GM12878 (cell line): ENCODE results near the gene LANCL2. TPM values are rescaled to one million over a fixed set of nuclear protein-coding genes. Genes with fewer than 3 reads are reported as not detected.
A peak's percentile ranks its signal among the peaks of the same experiment; 100 is the strongest.

Experiments
- CBFB ChIP-seq: IDR thresholded peaks from 2 replicates; pipeline ENCODE4 v1.6.1; 2016; ENCODE audit warnings: antibody characterized with exemption, low read depth
- CEBPZ ChIP-seq: fragments of 150-350 bp; IDR thresholded peaks from 2 replicates; pipeline ENCODE4 v1.6.1; 2016; ENCODE audit warnings: low read depth, low read length
- CREM ChIP-seq: IDR thresholded peaks from 2 replicates; pipeline ENCODE4 v1.6.1; 2014; ENCODE audit warnings: antibody characterized with exemption, low read depth
- DPF2 ChIP-seq: fragments of 450-650 bp; IDR thresholded peaks from 2 replicates; pipeline ENCODE4 v1.6.1; 2017; ENCODE audit warnings: mild to moderate bottlenecking
- E2F4 ChIP-seq: IDR thresholded peaks from 2 replicates; pipeline ENCODE4 v1.6.1; 2012; ENCODE audit warnings: low read depth, low read length, improper control_type of control experiment
- E4F1 ChIP-seq: fragments of 450-650 bp; IDR thresholded peaks from 2 replicates; pipeline ENCODE4 v1.6.1; 2018; ENCODE audit warnings: borderline replicate concordance, mild to moderate bottlenecking; ENCODE audit not compliant: partially characterized antibody
- EED ChIP-seq: sonication (generic); IDR thresholded peaks from 2 replicates; pipeline ENCODE4 v1.6.1; 2016; ENCODE audit warnings: antibody characterized with exemption, low read depth
- ESRRA ChIP-seq: IDR thresholded peaks from 2 replicates; pipeline ENCODE4 v1.6.1; 2012; ENCODE audit warnings: mild to moderate bottlenecking, low read length, improper control_type of control experiment
- FOS ChIP-seq: IDR thresholded peaks from 3 replicates; pipeline ENCODE4 v1.6.1; 2011; ENCODE audit warnings: borderline replicate concordance; ENCODE audit not compliant: insufficient read length; ENCODE audit errors: extremely low read depth
- KDM1A ChIP-seq: fragments of 200-600 bp; sonication (generic); IDR thresholded peaks from 2 replicates; pipeline ENCODE4 v1.6.1; 2016; ENCODE audit warnings: borderline replicate concordance
- KLF5 ChIP-seq: fragments of 450-650 bp; IDR thresholded peaks from 2 replicates; pipeline ENCODE4 v1.6.1; 2014; ENCODE audit warnings: mild to moderate bottlenecking; ENCODE audit not compliant: partially characterized antibody
- LARP7 ChIP-seq: fragments of 450-650 bp; IDR thresholded peaks from 2 replicates; pipeline ENCODE4 v1.6.1; 2017; ENCODE audit warnings: mild to moderate bottlenecking
- MEF2A ChIP-seq: IDR thresholded peaks from 2 replicates; pipeline ENCODE4 v1.6.1; 2011; ENCODE audit warnings: low read depth, mild to moderate bottlenecking, low read length, moderate library complexity; ENCODE audit not compliant: insufficient read depth
- MTA2 ChIP-seq: fragments of 450-650 bp; IDR thresholded peaks from 2 replicates; pipeline ENCODE4 v1.6.1; 2016; ENCODE audit warnings: low read depth, mild to moderate bottlenecking, moderate library complexity
- MTA3 ChIP-seq: IDR thresholded peaks from 2 replicates; pipeline ENCODE4 v1.6.1; 2012; ENCODE audit warnings: low read length, inconsistent platforms, borderline replicate concordance
- NR2C1 ChIP-seq: fragments of 450-650 bp; IDR thresholded peaks from 2 replicates; pipeline ENCODE4 v1.6.1; 2017; ENCODE audit warnings: antibody characterized with exemption, mild to moderate bottlenecking, moderate library complexity
- NR2F1 ChIP-seq: fragments of 450-650 bp; conservative IDR thresholded peaks from 2 replicates; pipeline ENCODE4 v1.6.1; 2017; ENCODE audit warnings: mild to moderate bottlenecking
- SPI1 ChIP-seq: IDR thresholded peaks from 2 replicates; pipeline ENCODE4 v1.6.1; 2011; ENCODE audit warnings: low read depth, mild to moderate bottlenecking, low read length, moderate library complexity, borderline replicate concordance; ENCODE audit not compliant: insufficient read depth
- USF1 ChIP-seq: IDR thresholded peaks from 2 replicates; pipeline ENCODE4 v1.6.1; 2011; ENCODE audit warnings: borderline replicate concordance, low read depth, mild to moderate bottlenecking, moderate library complexity, mixed read lengths, low read length; ENCODE audit not compliant: insufficient read depth; ENCODE audit errors: extremely low read length
- ZSCAN29 ChIP-seq: fragments of 450-650 bp; IDR thresholded peaks from 2 replicates; pipeline ENCODE4 v1.6.1; 2017; ENCODE audit warnings: mild to moderate bottlenecking, moderate library complexity
- polyA plus RNA-seq, 11 experiments: library from polyadenylated mRNA; depleted of rRNA in 4 of 11; unstranded in 6 of 11; stranded (reverse) in 5 of 11; fragments of >200 nt; fragmentation: Nextera tagmentation in 4 of 11; fragmentation: Illumina TruSeq in 1 of 11; extraction: Ambion mirVana in 4 of 11; extraction: Trizol in 1 of 11; gene quantifications; 1 replicate in 1 of 11; 2 replicates in 10 of 11; pipeline versions ENCODE4 v1.2.1 to v1.2.3, GENCODE V29; 2011 to 2016; ENCODE audit warnings: inconsistent platforms in 2 of 11, missing spikeins in 2 of 11, low read depth in 1 of 11
- total RNA-seq, 4 experiments: library from RNA; depleted of rRNA in 3 of 4; stranded (reverse); fragments of >200 nt in 3 of 4; fragmentation: Illumina TruSeq in 1 of 4; extraction: Trizol in 1 of 4; gene quantifications; 2 replicates each; pipeline versions ENCODE4 v1.2.1 to v1.2.3, GENCODE V29; 2013 to 2021
- TF ChIP-seq, protein P1 (sequence below): fragments of 450-650 bp; IDR thresholded peaks from 2 replicates; pipeline ENCODE4 v1.6.1; 2017; ENCODE audit warnings: mild to moderate bottlenecking

The LANCL2 gene
- total and polyA plus RNA-seq, 10 of the 15 experiments (the other 5 are each of a cell fraction or from before 2014, with no cell fraction given) = 8.1 to 28.6 (median 16.4) TPM

GRCh38 chr7:55365675-55366460 is 731 bp downstream of the LANCL2 start (continued):
- TF ChIP-seq ESRRA = no peak
- peak; percentile 84 for TF ChIP-seq DPF2
- no peak for TF ChIP-seq MTA2
- no peak for TF ChIP-seq CEBPZ
- TF ChIP-seq NR2F1 = peak; percentile 48
- TF ChIP-seq MTA3 = no peak
- TF ChIP-seq LARP7 = peak; percentile 89
- TF ChIP-seq KDM1A = no peak
- TF ChIP-seq, protein P1, sequence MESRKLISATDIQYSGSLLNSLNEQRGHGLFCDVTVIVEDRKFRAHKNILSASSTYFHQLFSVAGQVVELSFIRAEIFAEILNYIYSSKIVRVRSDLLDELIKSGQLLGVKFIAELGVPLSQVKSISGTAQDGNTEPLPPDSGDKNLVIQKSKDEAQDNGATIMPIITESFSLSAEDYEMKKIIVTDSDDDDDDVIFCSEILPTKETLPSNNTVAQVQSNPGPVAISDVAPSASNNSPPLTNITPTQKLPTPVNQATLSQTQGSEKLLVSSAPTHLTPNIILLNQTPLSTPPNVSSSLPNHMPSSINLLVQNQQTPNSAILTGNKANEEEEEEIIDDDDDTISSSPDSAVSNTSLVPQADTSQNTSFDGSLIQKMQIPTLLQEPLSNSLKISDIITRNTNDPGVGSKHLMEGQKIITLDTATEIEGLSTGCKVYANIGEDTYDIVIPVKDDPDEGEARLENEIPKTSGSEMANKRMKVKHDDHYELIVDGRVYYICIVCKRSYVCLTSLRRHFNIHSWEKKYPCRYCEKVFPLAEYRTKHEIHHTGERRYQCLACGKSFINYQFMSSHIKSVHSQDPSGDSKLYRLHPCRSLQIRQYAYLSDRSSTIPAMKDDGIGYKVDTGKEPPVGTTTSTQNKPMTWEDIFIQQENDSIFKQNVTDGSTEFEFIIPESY = no peak
- TF ChIP-seq E2F4 = peak; percentile 64; the same call in 1 of the 2 replicates
- peak; percentile 99 for TF ChIP-seq KLF5
- no peak for TF ChIP-seq ZSCAN29
- peak; percentile 100 for TF ChIP-seq CREM
- TF ChIP-seq USF1 = peak; percentile 7
- TF ChIP-seq CBFB = peak; percentile 62
- no peak; the same call in 1 of the 2 replicates for TF ChIP-seq EED
- TF ChIP-seq E4F1 = peak; percentile 86
- no peak for TF ChIP-seq SPI1
- peak; percentile 53; the same call in 1 of the 2 replicates for TF ChIP-seq NR2C1
- TF ChIP-seq MEF2A = 0 out of 2 replicates have a peak, but pooled peaks have one; percentile 16
- no peak for TF ChIP-seq FOS
